Amniotic epithelial cell (primary cell): Measurements from ENCODE around the gene NDUFAF2.
A peak's percentile ranks its signal among the peaks of the same experiment; 100 is the strongest.

Experiments
- DNase-seq: peaks from one replicate; pipeline ENCODE4 v3.0.0-alpha.2; 2010; ENCODE audit warnings: low read depth

The NDUFAF2 gene

DNA sequence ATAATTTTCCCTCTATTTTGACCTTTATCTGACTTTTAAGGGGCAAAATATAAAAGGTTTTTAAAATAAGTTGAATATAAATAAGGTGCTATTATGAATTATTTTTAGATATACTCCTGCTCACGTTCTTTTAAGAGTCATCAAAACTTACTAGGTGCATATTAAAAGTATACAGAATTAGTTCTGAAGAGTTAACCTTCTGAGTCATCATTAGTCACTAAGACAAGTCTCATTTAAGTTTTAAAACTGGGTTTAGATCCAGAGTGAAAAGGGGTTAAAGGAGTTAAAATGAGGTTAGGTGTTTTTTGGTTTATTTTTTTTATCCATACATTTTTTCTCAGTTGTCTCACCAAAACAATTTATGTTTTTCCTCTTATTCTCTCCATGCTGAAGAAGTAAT is 175.5 kb downstream of the NDUFAF2 start:
- DNase-seq, result no peak

- DNase-seq, result no peak
Measured at GRCh38 chr5:61123145-61123544, 178.1 kb downstream of the NDUFAF2 start.

DNA sequence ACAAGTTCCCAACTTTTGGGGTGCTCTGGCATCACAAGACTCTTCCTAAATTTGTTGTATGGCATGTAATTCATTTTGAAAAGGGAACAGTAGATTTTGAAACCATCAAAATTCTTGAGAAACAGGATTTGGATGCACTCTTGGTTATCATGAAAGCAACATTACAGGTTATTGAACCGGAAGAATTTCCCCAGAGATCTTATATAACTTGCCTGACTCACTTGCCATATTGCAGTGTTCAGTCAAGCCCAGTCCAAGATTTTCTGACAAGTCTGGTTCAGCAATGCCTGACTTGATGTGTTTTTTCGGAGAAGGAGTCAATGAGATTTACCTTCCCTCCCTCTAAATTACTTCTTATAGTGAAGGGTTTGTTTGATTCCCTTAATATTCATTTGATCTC is 185.3 kb downstream of the NDUFAF2 start:
- no peak for DNase-seq

GRCh38 chr5:61132559-61132958 is 187.6 kb downstream of the NDUFAF2 start:
- DNase-seq, result peak; percentile 53

DNA sequence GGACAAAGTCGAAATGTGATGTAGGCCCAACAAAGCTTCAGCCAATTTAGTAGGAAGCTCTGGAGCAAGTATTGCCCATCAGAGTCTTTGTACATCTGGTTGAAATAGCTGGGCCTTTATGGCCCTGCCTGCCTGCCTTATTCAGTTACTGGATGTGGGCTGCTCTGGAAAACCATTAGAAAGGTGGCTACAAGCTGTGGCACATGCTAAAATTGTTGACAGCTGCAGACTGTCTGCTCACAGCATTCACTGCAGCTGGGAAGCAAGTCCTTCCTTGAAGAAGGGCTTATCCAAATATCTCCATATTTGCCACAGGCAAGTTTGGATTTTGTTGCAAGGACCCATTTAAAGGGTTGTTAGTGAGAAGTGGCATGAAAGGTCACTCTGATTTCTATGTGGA is 192.8 kb downstream of the NDUFAF2 start:
- no peak for DNase-seq

DNA sequence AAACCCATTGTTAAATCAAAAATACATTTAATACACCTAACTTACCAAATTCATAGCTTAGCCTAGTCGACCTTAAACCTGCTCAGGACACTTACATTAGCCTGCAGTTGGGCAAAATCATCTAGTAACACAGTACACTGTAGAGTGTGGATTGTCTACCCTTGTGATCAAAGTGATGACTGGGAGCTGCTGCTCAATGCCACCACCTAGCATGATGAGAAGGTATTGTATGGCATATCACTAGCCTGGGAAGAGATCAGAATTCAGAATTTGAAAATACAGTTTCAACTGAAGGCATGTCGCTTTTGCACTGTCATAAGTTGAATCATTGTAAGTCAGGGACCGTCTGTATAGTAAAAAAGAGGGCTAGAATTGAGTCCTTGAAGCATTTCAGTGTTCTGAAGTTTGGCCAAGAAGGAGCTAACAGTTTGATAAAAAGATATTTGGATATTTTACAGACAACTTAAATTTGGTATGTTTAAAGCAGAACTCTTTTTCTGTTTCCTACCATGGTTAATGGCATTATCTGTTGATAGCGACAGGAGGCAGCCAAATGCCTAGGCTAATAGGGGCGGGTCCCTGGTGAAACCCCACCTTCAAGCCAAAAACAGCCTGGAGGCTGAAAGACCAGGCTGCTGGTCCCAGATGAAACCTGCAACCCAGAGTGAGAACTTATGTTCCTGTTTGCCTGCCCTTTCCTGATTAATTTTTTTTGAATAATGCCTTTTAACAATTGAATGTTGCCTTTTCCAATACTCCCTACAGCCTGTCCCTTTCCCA is 194.3 kb downstream of the NDUFAF2 start:
- no peak for DNase-seq

DNA sequence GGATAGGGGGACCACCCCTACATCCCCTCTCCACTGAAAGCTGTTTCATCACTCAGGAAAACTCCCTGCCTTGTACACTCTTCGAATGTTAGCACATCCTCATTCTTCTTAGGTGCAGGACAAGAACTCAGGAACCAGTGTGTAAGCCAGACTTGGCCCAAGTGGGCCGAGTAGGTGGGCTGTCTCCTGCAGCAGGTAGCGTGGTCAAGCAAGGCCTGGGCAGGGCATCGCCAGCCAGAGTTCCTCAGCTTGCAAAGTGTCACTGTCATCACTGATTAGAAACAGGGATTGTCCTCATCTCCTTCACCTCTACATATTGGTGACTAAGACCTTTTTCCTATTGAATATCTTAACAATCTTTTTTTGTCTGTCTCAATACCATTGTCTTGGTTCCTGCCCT is 194.9 kb downstream of the NDUFAF2 start:
- DNase-seq, result no peak

DNA sequence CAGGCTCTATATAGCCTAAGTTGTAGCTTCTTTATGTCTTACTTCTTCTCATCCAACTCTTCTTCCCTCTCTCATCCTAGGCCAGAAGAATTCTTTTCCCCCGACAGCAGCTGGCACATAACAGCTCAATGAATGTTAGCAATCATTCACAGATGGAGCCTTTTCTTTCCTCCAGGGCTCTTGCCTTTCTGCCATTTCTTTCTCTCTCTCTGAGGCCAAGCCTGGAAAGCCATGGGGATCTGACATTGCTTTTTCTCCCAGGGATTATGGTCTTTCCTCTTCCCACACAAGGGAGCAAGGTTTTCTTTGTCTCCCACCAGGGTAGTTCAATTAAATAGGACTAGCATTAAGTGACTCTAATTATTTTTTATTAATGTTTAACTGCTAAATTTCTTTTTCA is 196.8 kb downstream of the NDUFAF2 start:
- DNase-seq, result no peak

DNA sequence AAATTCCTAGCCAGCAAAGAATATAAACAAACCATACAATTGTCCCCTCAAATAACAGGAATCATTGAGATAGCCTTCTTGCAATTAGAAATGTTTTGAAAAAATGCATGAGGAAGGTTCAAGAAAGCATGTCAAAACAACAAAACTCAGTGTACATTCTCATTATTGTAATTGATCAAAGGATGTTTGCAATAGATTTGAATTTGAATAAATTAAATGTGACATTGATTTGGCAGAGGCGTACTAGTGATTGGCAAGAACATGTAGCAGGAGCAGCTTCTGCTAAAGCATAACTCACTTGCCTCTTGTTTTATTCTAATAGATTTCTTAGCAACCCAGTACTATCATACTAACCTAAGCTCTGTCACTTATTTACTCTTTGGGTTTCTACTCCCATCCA is 197.4 kb downstream of the NDUFAF2 start:
- DNase-seq, result no peak

- no peak for DNase-seq
Measured at GRCh38 chr5:61142811-61143210, 197.8 kb downstream of the NDUFAF2 start.

DNA sequence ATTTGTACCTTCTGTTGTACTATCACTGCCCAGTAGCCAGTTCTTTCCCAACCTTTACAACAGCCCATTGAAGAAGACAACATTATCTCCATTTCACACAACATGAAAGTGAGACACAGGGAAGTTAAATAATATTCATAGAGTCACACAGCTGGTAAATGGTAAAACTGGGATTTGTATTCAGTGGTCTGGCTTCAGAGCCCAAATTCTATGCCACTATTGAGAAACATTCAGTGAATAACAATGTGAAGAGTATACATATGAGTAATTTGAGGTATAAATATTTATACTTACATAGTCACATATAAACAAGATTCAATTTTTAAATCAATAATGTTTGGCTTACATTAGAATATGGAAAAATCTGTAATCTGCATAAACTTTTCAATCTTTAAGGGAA is 203.5 kb downstream of the NDUFAF2 start:
- DNase-seq, result no peak

GRCh38 chr5:61151893-61152292 is 206.9 kb downstream of the NDUFAF2 start:
- DNase-seq, result no peak

DNA sequence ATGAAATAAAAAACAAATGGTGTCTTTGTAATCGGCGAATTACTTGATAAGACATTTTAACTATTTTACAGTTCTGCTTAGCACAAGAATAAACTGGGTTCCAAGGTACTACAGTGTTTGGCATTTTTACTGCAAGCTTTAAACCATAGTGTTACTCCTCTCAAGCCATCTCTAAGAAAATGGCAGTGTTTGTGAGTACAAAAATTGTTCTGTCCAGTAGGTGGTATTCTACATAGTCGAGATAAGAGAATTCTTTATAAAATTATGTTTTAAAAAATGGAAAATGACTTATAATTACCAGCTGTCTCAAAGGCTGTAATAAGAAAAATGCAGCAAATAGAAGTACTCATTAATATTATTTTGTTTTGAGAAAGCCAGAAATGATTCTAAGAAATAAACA is 214.1 kb downstream of the NDUFAF2 start:
- no peak for DNase-seq

DNA sequence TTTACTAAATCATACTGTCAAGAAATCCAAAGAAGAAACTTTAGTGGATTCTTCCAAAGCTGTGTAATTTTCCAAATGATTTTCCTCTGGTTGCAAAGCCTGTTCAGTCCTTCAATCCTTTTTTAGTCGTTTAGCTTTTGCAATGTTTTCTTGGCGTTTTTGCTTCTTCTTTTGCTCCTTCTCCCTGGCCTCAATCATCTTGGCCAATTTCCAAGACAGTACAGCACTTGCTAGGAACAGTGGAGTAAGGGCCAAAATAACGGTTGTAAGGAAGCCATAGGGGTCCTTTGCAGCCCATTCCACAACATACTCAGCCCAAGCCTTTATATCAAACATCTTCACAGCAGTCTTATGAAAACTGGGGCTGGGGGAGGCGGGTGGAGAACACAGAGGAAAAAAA is 214.8 kb downstream of the NDUFAF2 start:
- no peak for DNase-seq

- DNase-seq, result no peak
Measured at GRCh38 chr5:61160497-61160896, 215.5 kb downstream of the NDUFAF2 start.

- peak; percentile 82 for DNase-seq
Measured at GRCh38 chr5:61162010-61162831, 217.2 kb downstream of the NDUFAF2 start, which contains the start of gene SMIM15. Gene SMIM15, minus strand, starts transcription at chr5:61162468. Its CDS starts 2,297 bp downstream, at chr5:61160171.

GRCh38 chr5:61162832-61163567 is 218.0 kb downstream of the NDUFAF2 start:
- peak; percentile 35 for DNase-seq

DNA sequence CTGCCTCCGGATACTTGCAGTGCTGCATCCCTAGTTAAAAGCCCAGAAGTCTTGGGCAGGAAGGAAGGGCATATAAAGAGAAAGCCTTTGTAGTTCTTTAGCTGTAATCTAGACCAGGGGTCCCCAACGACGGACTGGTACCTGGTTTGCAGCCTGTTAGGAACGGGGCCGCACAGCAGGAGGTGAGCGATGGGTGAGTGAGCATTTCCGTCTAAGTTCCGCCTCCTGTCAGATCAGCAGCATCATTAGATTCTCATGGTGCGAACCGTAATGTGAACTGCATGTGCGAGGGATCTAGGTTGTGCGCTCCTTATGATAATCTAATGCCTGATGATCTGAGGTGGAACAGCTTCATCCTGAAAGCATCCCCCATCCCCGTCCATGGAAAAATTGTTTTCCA is 218.9 kb downstream of the NDUFAF2 start:
- no peak for DNase-seq

- DNase-seq, result peak; percentile 43
Measured at GRCh38 chr5:61167382-61167781, 222.4 kb downstream of the NDUFAF2 start.

GRCh38 chr5:61168951-61169350 is 223.9 kb downstream of the NDUFAF2 start:
- no peak for DNase-seq

DNA sequence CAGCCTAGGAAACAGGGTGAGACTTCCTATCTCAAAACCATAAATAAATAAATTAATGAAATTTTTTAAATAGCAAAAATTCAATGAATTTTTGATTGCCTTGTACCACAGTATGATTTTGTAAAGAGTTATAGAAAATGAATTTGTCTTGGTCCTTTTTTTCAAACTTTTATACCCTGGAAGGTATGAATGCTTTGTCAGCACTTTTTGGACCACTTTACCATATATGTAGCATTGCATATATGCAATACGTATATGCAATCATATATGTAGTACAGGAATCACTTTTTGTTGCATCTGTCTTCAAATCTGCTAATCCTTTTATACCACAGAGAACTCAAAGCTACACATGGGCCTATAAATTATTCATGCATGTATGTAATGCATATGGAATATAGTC is 226.5 kb downstream of the NDUFAF2 start:
- DNase-seq, result no peak

GRCh38 chr5:61176631-61177030 is 231.6 kb downstream of the NDUFAF2 start:
- no peak for DNase-seq

GRCh38 chr5:61177070-61177469 is 232.1 kb downstream of the NDUFAF2 start:
- DNase-seq, result no peak
